Astrocyte of the spinal cord (primary cell): ENCODE measurements around the gene MRPL18.
"Not testable (repeated sequence)": the region's sequence is repeated elsewhere in the genome, so short reads cannot be mapped to it uniquely, and the experiment has no call there.

Experiments
- DNase-seq: peaks from one replicate; pipeline ENCODE4 v3.0.0; 2011; ENCODE audit warnings: low read depth, low spot score
- H3K4me3 ChIP-seq: 2 replicates; pipeline ENCODE4 v1.5.1; 2011; ENCODE audit warnings: low read depth, mild to moderate bottlenecking, low read length, moderate library complexity
- in situ Hi-C: cut with HindIII; loops from 2 replicates; pipeline ENCODE4 v1.10.0; 2017; ENCODE audit warnings: low sequenced_read_pairs
- TF ChIP-seq, protein P1 (sequence below): IDR thresholded peaks from 2 replicates; pipeline ENCODE4 v1.5.1; 2012; ENCODE audit warnings: low read depth, mild to moderate bottlenecking, low read length, inconsistent platforms

MRPL18 gene

DNA sequence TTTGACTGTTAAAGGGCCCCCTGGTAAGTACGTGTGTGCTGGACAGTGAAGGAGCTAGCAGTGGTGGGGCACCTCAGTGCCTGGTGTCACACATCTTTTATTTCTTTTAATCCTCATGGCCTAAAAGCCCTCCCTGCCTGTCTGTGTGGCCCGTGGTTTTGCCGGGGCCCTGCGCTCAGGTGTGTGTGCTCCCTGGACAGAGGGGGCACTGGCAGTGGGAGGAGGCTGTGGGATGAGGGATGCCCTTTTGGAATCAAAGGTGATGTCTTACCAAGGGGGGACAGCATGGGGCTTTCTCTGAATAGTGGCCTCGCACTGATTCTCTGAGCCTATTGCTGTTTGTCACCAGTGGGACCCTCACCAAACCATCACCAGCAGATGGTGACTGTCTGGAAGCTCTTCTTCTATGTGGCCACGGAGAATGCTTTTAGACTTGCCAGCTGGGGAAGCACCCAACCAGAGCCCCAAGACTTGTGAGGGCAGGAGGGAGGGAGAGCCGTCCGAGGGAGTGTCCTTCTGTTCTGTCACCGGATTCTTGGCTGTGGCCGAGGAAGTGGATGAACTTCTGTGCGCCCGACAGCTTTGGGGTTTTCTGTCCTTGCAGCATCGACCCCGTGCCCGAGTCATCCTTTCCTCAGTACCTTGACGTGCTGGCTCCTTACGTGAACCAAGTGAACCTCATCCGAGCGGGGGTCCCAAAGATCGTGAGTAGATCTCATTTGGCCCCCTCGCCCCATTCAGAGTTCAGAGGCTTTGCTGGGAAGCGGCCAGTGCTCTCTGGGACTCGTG lies 27.9 kb downstream of the MRPL18 start:
- no peak overlapping the region for H3K4me3 ChIP-seq
- DNase-seq, result no peak
- in situ Hi-C loops, result no loop called here
- TF ChIP-seq, protein P1, sequence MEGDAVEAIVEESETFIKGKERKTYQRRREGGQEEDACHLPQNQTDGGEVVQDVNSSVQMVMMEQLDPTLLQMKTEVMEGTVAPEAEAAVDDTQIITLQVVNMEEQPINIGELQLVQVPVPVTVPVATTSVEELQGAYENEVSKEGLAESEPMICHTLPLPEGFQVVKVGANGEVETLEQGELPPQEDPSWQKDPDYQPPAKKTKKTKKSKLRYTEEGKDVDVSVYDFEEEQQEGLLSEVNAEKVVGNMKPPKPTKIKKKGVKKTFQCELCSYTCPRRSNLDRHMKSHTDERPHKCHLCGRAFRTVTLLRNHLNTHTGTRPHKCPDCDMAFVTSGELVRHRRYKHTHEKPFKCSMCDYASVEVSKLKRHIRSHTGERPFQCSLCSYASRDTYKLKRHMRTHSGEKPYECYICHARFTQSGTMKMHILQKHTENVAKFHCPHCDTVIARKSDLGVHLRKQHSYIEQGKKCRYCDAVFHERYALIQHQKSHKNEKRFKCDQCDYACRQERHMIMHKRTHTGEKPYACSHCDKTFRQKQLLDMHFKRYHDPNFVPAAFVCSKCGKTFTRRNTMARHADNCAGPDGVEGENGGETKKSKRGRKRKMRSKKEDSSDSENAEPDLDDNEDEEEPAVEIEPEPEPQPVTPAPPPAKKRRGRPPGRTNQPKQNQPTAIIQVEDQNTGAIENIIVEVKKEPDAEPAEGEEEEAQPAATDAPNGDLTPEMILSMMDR, result no peak

DNA sequence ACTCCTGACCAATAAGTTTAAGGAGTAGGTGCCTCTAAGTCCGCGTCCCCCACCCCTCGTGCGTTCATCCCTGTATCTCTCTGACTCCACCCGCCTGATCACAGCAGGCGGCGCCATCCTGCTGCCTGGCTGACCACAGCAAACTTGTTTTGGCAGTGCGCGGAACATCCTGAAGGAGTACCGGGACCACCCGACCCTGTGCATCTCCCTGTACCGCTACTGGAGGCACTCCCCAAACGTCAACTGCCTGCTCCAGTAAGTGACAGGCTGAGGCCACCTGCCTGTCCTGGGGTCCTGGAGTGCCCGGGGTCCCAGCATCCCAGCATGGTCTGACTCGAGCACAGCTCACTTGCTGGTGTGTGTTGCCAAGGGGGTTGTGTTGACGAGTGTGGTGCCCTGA lies 28.8 kb downstream of the MRPL18 start:
- H3K4me3 ChIP-seq, result no peak overlapping the region
- DNase-seq, result no peak
- in situ Hi-C loops, result no loop called here
- TF ChIP-seq, protein P1, result no peak

DNA sequence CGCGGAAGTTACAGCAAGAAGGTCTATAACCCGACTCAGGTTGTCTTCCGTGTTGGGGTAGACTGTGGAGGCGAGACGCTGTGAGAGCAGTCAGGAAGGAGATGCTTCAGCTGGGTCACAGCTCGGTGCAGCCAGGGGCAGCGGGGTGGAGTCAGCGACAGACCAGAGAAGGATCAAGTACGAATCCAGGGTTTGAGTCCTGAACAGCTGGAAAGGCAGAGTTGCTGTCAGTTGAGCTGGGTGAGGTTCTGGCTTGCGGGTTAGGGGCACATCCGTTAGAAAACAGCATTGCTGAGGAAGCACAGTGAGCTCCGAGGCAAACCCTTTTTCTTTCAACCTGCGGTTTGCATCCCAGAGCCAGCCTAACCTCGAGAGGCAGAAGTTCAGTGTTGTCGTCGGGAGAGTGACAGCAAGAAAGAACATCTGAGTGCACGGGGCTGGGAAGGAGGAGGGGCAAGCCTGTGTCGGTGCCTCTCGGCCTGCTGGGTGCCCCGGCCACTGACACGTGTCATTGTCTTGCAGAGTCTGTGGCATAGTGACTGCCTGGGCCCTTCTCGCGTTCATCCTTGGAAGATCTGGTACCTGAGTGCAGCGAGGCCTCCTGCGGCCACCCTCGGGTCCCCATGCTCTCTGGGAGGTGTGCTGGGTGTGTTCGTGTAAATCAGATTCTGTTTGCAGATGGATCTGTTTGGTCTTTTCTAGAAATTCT lies 29.8 kb downstream of the MRPL18 start:
- no peak overlapping the region for H3K4me3 ChIP-seq
- TF ChIP-seq, protein P1, result no peak
- in situ Hi-C loops, result no loop called here
- DNase-seq, result no peak

DNA sequence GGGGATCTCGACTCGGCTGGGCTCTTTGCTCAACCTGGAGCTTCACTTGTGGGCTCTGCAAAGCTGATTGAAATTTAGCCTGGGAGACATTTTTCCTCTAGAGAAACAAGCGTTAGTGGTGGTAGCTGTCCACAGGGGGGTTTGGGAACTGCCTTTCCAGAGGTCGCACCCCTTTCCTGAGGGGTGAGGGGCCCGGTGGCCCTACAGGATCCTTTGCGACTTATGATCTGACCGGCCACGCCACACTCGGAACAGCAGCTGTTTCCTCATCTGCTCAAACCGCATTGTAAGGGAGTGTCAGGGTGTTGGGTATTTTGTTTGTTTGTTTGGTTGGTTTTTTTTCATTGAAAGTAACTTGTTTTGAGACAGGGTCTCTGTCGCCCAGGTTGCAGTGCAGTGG lies 30.9 kb downstream of the MRPL18 start:
- in situ Hi-C loops, result no loop called here
- no peak overlapping the region for H3K4me3 ChIP-seq
- TF ChIP-seq, protein P1, result no peak
- no peak for DNase-seq

DNA sequence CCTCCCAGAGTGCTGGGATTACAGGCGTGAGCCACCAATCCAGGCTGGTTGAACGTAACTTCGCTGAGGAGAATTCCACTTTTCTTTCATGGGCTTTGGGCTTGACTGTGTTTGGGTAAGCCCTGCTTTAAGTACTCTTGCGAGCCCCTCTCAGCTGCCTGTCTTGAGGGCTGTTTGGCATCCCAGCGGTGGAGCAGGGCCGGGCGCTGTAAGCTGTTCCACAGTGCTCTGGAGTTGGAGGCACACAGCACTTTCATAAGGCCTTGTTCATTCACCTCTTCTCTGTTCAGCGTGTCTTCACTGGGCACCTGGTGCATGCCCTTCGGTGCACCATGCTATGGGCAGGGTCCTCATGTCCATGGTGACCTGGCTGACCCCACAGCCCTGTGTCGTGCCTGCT lies 31.5 kb downstream of the MRPL18 start:
- no peak for DNase-seq
- TF ChIP-seq, protein P1, result no peak
- H3K4me3 ChIP-seq, result no peak overlapping the region
- in situ Hi-C loops, result no loop called here

DNA sequence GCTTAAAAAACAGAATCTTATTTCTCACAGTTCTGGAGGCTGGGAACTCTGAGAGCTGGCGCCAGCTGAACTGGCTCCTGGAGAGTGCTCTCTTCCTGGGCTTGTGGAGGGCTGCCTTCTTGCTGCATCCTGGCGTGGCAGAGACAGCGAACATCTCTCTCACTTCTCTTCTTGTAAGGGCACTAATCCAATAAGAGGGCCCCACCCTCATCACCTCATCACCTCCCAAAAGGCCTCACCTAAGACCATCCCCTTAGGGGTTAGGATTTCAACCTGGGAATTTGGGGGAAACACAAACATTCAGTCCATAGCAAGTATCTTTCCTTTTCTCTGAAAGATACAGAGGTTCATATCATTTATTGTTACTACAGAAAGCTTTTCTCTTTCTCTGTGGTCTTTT lies 33.7 kb downstream of the MRPL18 start:
- H3K4me3 ChIP-seq, result no peak overlapping the region
- DNase-seq, result no peak
- in situ Hi-C loops, result no loop called here
- TF ChIP-seq, protein P1, result no peak

DNA sequence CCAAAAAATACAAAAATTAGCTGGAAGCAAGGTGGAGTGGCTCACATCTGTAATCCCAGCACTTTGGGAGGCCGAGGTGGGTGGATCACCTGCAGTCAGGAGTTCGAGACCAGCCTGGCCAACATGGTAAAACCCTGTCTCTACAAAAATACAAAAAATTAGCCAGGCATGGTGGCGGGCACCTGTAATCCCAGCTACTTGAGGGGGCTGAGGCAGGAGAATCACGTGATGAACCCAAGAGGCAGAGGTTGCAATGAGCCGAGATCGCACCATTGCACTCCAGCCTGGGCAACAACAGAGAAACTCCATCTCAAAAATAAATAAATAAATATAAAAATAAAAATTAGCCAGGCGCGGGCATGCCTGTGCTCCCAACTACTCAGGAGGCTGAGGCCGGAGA lies 34.4 kb downstream of the MRPL18 start:
- in situ Hi-C loops, DNase-seq, H3K4me3 ChIP-seq: not testable (repeated sequence)
